Lower leg skin (tissue), 3 donors: ENCODE measurements around the gene HIP1R.

Source experiments
- CTCF ChIP-seq, 3 donors: fragments of 450-650 bp; IDR thresholded peaks; one replicate each; pipeline ENCODE4 v1.5.1; 2016; ENCODE audit warnings: antibody characterized with exemption in 3 of 3, mild to moderate bottlenecking in 3 of 3, moderate library complexity in 2 of 3
- POLR2A ChIP-seq, 2 donors: fragments of 450-650 bp; IDR thresholded peaks; one replicate each; pipeline ENCODE4 v1.6.1; 2016 to 2017; ENCODE audit warnings: antibody characterized with exemption in 2 of 2, mild to moderate bottlenecking in 1 of 2, moderate library complexity in 1 of 2

GRCh38 chr12:122909442-122910288, 74.4 kb downstream of the HIP1R start:
- TF ChIP-seq POLR2A (IDR thresholded peaks at IDR 0.05) (no peak), CTCF (IDR thresholded peaks at IDR 0.05) (no peak)
